ENCODE measurements around the gene KDELR1. TPM values are rescaled to one million over a fixed set of nuclear protein-coding genes. Genes with fewer than 3 reads are reported as not detected.
A peak's percentile ranks its signal among the peaks of the same experiment; 100 is the strongest.

Gene KDELR1
- total RNA-seq, 1 donor from 2014 or later = 27.9 TPM

GRCh38 chr19:48338802-48339503 is 52.4 kb downstream of the KDELR1 start:
- no peak for FAIRE-seq
- no peaks in the 10 kb centered on the region for H3K36me3 ChIP-seq (ENCODE audit: control insufficient read depth, insufficient read depth, low read length)
- H3K4me3 ChIP-seq (ENCODE audit: low read depth, low read length) = no peak overlapping the region
- no peaks in the 10 kb centered on the region for H3K27me3 ChIP-seq (ENCODE audit: control insufficient read depth, insufficient read depth, low read length)
- no peak for TF ChIP-seq CTCF (IDR thresholded peaks at IDR 0.05; ENCODE audit: insufficient read depth, low read length, severe bottlenecking)
- DNase-seq (ENCODE audit: low read depth) = no peak

DNA sequence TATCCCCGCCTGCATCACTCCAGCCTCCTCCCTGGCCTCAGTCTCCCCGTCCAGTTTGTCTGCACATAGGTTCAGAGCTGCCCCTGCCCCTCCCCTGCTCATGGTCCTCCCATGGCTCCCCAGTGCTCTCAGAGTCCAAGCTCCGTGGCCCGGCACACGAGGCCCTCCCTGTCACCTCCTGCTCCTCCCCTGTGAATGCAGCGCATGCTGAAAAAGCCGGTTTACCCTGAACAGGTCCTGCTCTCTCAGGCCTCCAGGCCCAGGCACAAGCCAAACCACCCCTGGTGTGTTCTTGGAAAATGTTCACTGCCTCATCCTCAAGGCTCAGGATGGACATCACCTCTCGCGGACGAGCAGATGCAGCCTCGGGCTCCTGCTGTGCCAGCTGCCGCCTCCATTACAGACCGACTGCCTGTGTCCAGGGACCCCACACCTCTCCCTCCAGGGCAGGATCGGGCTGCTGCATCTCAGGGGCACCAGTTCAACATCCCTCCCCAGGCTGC is 53.0 kb downstream of the KDELR1 start:
- H3K27me3 ChIP-seq (ENCODE audit: control insufficient read depth, insufficient read depth, low read length) = no peaks in the 10 kb centered on the region
- no peaks in the 10 kb centered on the region for H3K36me3 ChIP-seq (ENCODE audit: control insufficient read depth, insufficient read depth, low read length)
- DNase-seq (ENCODE audit: low read depth) (no peak), FAIRE-seq (no peak)
- H3K4me3 ChIP-seq (ENCODE audit: low read depth, low read length) = no peak overlapping the region
- TF ChIP-seq CTCF (IDR thresholded peaks at IDR 0.05; ENCODE audit: insufficient read depth, low read length, severe bottlenecking) = no peak

- H3K27me3 ChIP-seq (ENCODE audit: control insufficient read depth, insufficient read depth, low read length) = no peaks in the 10 kb centered on the region
- no peak for FAIRE-seq
- H3K4me3 ChIP-seq (ENCODE audit: low read depth, low read length) = peak overlapping the region; percentile 48
- peak; percentile 82 for DNase-seq (ENCODE audit: low read depth)
- H3K36me3 ChIP-seq (ENCODE audit: control insufficient read depth, insufficient read depth, low read length) = no peaks in the 10 kb centered on the region
- peak; percentile 97 for TF ChIP-seq CTCF (IDR thresholded peaks at IDR 0.05; ENCODE audit: insufficient read depth, low read length, severe bottlenecking)
Measured at GRCh38 chr19:48333467-48334384, 57.6 kb downstream of the KDELR1 start.

- FAIRE-seq (peak; percentile 84), DNase-seq (ENCODE audit: low read depth) (peak; percentile 100)
- TF ChIP-seq CTCF (IDR thresholded peaks at IDR 0.05; ENCODE audit: insufficient read depth, low read length, severe bottlenecking) = no peak
- no peaks in the 10 kb centered on the region for H3K36me3 ChIP-seq (ENCODE audit: control insufficient read depth, insufficient read depth, low read length)
- H3K27me3 ChIP-seq (ENCODE audit: control insufficient read depth, insufficient read depth, low read length) = no peaks in the 10 kb centered on the region
- peak overlapping the region; percentile 48 for H3K4me3 ChIP-seq (ENCODE audit: low read depth, low read length)
Measured at GRCh38 chr19:48332662-48333466, 58.5 kb downstream of the KDELR1 start.

Other genes starting within 250 kb of the KDELR1 start
- gene LIG1, start 221.2 kb downstream of the KDELR1 start, total RNA-seq = 4.5 and 5.8 TPM in 2 replicates
- gene ZSWIM9, start 220.9 kb downstream of the KDELR1 start, total RNA-seq = 1.3 and 1.5 TPM in 2 replicates
- 2.1 and 3.5 TPM in 2 replicates for gene CARD8, start 135.6 kb downstream of the KDELR1 start, total RNA-seq
- gene ZNF114, start 121.5 kb downstream of the KDELR1 start, total RNA-seq = 0.13 and 0.53 TPM in 2 replicates
- 2.8 and 9.0 TPM in 2 replicates for gene EMP3, start 66.0 kb downstream of the KDELR1 start, total RNA-seq
- 0.79 and 1.4 TPM in 2 replicates for gene TMEM143, start 27.6 kb downstream of the KDELR1 start, total RNA-seq
- not detected in 2 replicates for gene SYNGR4, start 27.2 kb downstream of the KDELR1 start, total RNA-seq
- gene GRIN2D, start 2.1 kb upstream of the KDELR1 start, total RNA-seq = under 0.01 TPM in 1 of 2 replicates, not detected in the other
- 23.4 and 31.9 TPM in 2 replicates for gene GRWD1, start 54.4 kb upstream of the KDELR1 start, total RNA-seq
- gene KCNJ14, start 64.0 kb upstream of the KDELR1 start, total RNA-seq = 1.0 and 1.1 TPM in 2 replicates
- 24.2 and 36.6 TPM in 2 replicates for gene CYTH2, start 77.8 kb upstream of the KDELR1 start, total RNA-seq
- 1.3 and 1.8 TPM in 2 replicates for gene LMTK3, start 120.3 kb upstream of the KDELR1 start, total RNA-seq
- 3.4 and 17.2 TPM in 2 replicates for gene SULT2B1, start 160.6 kb upstream of the KDELR1 start, total RNA-seq
- under 0.01 and 0.64 TPM in 2 replicates for gene SPACA4, start 215.2 kb upstream of the KDELR1 start, total RNA-seq
- gene FAM83E, start 223.5 kb upstream of the KDELR1 start, total RNA-seq = 21.9 and 62.3 TPM in 2 replicates
- 3,143 and 4,233 TPM in 2 replicates for gene RPL18, start 227.6 kb upstream of the KDELR1 start, total RNA-seq
- 3.3 and 3.4 TPM in 2 replicates for gene SPHK2, start 228.0 kb upstream of the KDELR1 start, total RNA-seq
- 6.6 and 8.7 TPM in 2 replicates for gene DBP, start 245.8 kb upstream of the KDELR1 start, total RNA-seq